ENCODE data around the gene ZNF474. TPM values are rescaled to one million over a fixed set of nuclear protein-coding genes. Genes with fewer than 3 reads are reported as not detected.

The ZNF474 gene
- total RNA-seq, 1 donor from 2014 or later: 1.3 TPM

DNA sequence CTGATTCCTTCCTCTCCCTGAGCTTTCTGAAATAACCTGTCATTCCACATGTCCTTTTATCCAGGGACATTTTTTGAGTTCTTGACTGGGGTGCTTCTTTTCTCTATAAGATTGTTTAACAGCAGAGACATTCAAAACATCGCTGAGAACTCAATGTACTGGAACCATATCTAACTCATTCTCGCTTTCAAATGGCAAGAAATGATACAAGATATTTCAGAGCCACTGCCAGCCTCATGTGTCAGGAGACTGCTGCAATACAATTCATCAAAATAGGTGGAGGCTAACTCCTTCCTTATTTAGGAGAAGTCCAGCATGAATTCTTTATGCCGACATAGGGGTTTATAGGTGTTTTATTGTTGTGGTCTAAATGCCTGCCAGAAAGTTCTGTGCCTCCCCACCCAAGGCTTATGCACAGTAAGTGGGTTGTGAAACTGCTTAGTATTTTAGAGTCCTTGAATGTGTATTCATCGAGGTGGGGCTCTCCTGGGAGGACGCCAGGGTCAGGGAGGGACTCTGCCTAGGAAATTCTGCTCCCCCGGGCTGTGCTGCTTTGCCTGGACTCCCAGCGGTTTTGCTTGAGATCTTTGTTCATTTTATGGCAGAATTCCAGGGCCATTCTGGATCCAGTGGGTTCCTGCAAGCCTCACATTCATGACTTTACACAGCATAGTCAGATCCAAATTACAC lies 53.9 kb downstream of the ZNF474 start:
- Histone ChIP-seq H4K20me1 (ENCODE audit: low read depth) (no peaks in the 10 kb centered on the region), H3K9ac (no peak overlapping the region), H3K27me3 (no peaks in the 10 kb centered on the region), H3K79me2 (ENCODE audit: low read depth) (no peaks in the 10 kb centered on the region), H3K9me3 (ENCODE audit: low read depth) (no peaks in the 10 kb centered on the region), H3K4me3 (no peak overlapping the region), H3K36me3 (no peaks in the 10 kb centered on the region), H3K4me1 (no peaks in the 10 kb centered on the region), H3F3A (ENCODE audit: low read depth) (no peaks in the 10 kb centered on the region), H3K4me2 (no peak overlapping the region), H2AFZ (replicated peaks) (no peak overlapping the region), H3K27ac (no peak overlapping the region)
- H3K36me3 Mint-ChIP-seq: no peaks in the 10 kb centered on the region
- no peak for DNase-seq (ENCODE audit: low spot score)
- H3K27me3 Mint-ChIP-seq (ENCODE audit: insufficient read depth, low read depth): no peaks in the 10 kb centered on the region
- no peak overlapping the region for H3K27ac Mint-ChIP-seq
- peaks cover 2% of the 10 kb centered on the region for H3K9me3 Mint-ChIP-seq
- H3K4me3 Mint-ChIP-seq: no peak overlapping the region
- TF ChIP-seq EZH2phosphoT487 (IDR thresholded peaks at IDR 0.05): no peak
- TF ChIP-seq EZH2 (IDR thresholded peaks at IDR 0.05): no peak
- no peak for TF ChIP-seq CTCF (IDR thresholded peaks at IDR 0.05)
- peaks cover 10% of the 10 kb centered on the region for H3K4me1 Mint-ChIP-seq

- H3K27ac ChIP-seq: no peak overlapping the region
- H3K4me3 ChIP-seq: no peak overlapping the region
- H2AFZ ChIP-seq (replicated peaks): no peak overlapping the region
- no peaks in the 10 kb centered on the region for H4K20me1 ChIP-seq (ENCODE audit: low read depth)
- peaks cover 10% of the 10 kb centered on the region for H3K4me1 Mint-ChIP-seq
- no peaks in the 10 kb centered on the region for H3K36me3 ChIP-seq
- no peaks in the 10 kb centered on the region for H3K27me3 Mint-ChIP-seq (ENCODE audit: insufficient read depth, low read depth)
- no peak for DNase-seq (ENCODE audit: low spot score)
- no peak for TF ChIP-seq EZH2phosphoT487 (IDR thresholded peaks at IDR 0.05)
- no peak for TF ChIP-seq EZH2 (IDR thresholded peaks at IDR 0.05)
- no peak for TF ChIP-seq CTCF (IDR thresholded peaks at IDR 0.05)
- no peaks in the 10 kb centered on the region for H3F3A ChIP-seq (ENCODE audit: low read depth)
- H3K4me3 Mint-ChIP-seq: no peak overlapping the region
- H3K4me1 ChIP-seq: no peaks in the 10 kb centered on the region
- no peaks in the 10 kb centered on the region for H3K27me3 ChIP-seq
- no peak overlapping the region for H3K4me2 ChIP-seq
- peaks cover 2% of the 10 kb centered on the region for H3K9me3 Mint-ChIP-seq
- H3K27ac Mint-ChIP-seq: no peak overlapping the region
- no peak overlapping the region for H3K9ac ChIP-seq
- no peaks in the 10 kb centered on the region for H3K36me3 Mint-ChIP-seq
- no peaks in the 10 kb centered on the region for H3K79me2 ChIP-seq (ENCODE audit: low read depth)
- no peaks in the 10 kb centered on the region for H3K9me3 ChIP-seq (ENCODE audit: low read depth)
These were observed 54.4 kb downstream of the ZNF474 start for GRCh38 chr5:122183788-122184170.

DNA sequence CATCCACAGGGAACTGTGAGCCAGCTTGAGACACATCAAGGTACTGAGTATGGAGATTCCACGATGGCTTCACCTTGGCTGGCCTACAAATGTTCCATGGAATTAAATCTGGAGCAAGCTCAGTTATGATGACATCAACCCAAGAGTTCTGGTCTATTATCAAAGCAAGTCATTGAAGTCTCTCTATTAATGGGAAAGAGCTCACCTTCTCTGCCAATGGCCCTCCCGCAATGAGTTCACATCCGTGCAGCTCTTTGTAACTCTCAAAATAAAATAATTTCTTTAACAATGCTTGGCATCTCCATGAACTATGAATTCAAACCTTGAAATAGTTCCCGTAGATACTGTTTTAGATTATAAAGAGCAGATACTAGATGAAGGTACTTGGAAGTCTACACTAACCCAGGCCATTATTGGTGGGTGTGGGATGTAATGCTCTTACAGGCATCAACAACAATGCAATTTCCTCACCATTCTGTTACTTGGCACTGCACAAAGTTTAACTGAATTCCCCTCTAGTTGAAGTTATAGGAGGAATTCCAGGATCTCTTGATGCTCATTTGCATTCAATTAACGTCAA lies 55.4 kb downstream of the ZNF474 start:
- H3K9me3 Mint-ChIP-seq: no peaks in the 10 kb centered on the region
- Histone ChIP-seq H3K4me1 (no peaks in the 10 kb centered on the region), H2AFZ (replicated peaks) (no peak overlapping the region), H3F3A (ENCODE audit: low read depth) (no peaks in the 10 kb centered on the region), H4K20me1 (ENCODE audit: low read depth) (no peaks in the 10 kb centered on the region), H3K79me2 (ENCODE audit: low read depth) (no peaks in the 10 kb centered on the region), H3K27me3 (no peaks in the 10 kb centered on the region), H3K36me3 (no peaks in the 10 kb centered on the region), H3K4me2 (no peak overlapping the region), H3K9ac (no peak overlapping the region), H3K9me3 (ENCODE audit: low read depth) (no peaks in the 10 kb centered on the region), H3K27ac (no peak overlapping the region), H3K4me3 (no peak overlapping the region)
- H3K27me3 Mint-ChIP-seq (ENCODE audit: insufficient read depth, low read depth): no peaks in the 10 kb centered on the region
- H3K27ac Mint-ChIP-seq: no peak overlapping the region
- H3K36me3 Mint-ChIP-seq: no peaks in the 10 kb centered on the region
- H3K4me1 Mint-ChIP-seq: peaks cover 10% of the 10 kb centered on the region
- TF ChIP-seq EZH2 (IDR thresholded peaks at IDR 0.05): no peak
- no peak for DNase-seq (ENCODE audit: low spot score)
- H3K4me3 Mint-ChIP-seq: no peak overlapping the region

DNA sequence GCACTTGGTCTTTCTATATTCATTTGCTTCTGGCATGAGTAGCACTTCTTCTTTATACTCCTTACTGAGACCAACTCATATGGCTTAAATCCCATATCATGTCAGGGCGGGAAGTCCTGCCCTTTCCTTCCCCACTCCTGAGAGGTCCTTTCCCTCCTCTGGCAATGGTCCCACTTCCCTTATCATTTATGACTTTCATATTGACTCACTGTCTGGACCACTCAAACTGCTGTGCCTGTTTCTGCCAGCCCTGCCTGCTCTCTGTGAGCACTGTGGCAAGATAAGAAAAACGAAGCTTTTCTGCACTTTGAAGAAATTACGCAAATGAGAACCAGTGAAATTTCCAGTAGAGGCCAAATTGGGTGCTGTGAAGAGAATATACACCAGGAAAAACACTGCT lies 58.1 kb downstream of the ZNF474 start:
- H2AFZ ChIP-seq (replicated peaks): no peak overlapping the region
- peaks cover 8% of the 10 kb centered on the region for H3K4me1 Mint-ChIP-seq

More for the DNA sequence above, 58.1 kb downstream of the ZNF474 start:
- Histone ChIP-seq H3K9me3 (ENCODE audit: low read depth) (no peaks in the 10 kb centered on the region), H3K36me3 (no peaks in the 10 kb centered on the region), H3K27me3 (no peaks in the 10 kb centered on the region), H3F3A (ENCODE audit: low read depth) (no peaks in the 10 kb centered on the region), H3K4me3 (no peak overlapping the region), H3K27ac (no peak overlapping the region), H3K4me1 (no peaks in the 10 kb centered on the region), H3K4me2 (no peak overlapping the region), H4K20me1 (ENCODE audit: low read depth) (no peaks in the 10 kb centered on the region), H3K9ac (no peak overlapping the region), H3K79me2 (ENCODE audit: low read depth) (no peaks in the 10 kb centered on the region)
- H3K27me3 Mint-ChIP-seq (ENCODE audit: insufficient read depth, low read depth): peaks cover 2% of the 10 kb centered on the region
- H3K27ac Mint-ChIP-seq: no peak overlapping the region
- DNase-seq (ENCODE audit: low spot score): no peak
- no peaks in the 10 kb centered on the region for H3K9me3 Mint-ChIP-seq
- no peak overlapping the region for H3K4me3 Mint-ChIP-seq
- TF ChIP-seq EZH2phosphoT487 (IDR thresholded peaks at IDR 0.05): no peak
- TF ChIP-seq CTCF (IDR thresholded peaks at IDR 0.05): no peak
- TF ChIP-seq EZH2 (IDR thresholded peaks at IDR 0.05): no peak
- H3K36me3 Mint-ChIP-seq: no peaks in the 10 kb centered on the region
